Ovary (tissue), 3 donors: Measurements from ENCODE around the gene CARTPT.

Source experiments
- EP300 ChIP-seq: sonication (generic); formaldehyde crosslinking; IDR thresholded peaks from one replicate; pipeline ENCODE4 v1.6.1; 2017; ENCODE audit warnings: antibody characterized with exemption
- POLR2A ChIP-seq: fragments of 450-650 bp; IDR thresholded peaks from one replicate; pipeline ENCODE4 v1.6.1; 2017; ENCODE audit warnings: antibody characterized with exemption, mild to moderate bottlenecking, moderate library complexity
- TF ChIP-seq, protein P1 (sequence below), 3 donors: fragments of 450-650 bp in 2 of 3; fragments of 200-600 bp in 1 of 3; IDR thresholded peaks; one replicate each; pipeline versions ENCODE4 v1.5.1 to v1.8.0; 2016 to 2022; ENCODE audit warnings: antibody characterized with exemption in 3 of 3, mild to moderate bottlenecking in 1 of 3
- donor health status: DM: no; HTN: no; CAD: no.

GRCh38 chr5:71705421-71705820, 13.7 kb upstream of the CARTPT start:
- TF ChIP-seq, protein P1, sequence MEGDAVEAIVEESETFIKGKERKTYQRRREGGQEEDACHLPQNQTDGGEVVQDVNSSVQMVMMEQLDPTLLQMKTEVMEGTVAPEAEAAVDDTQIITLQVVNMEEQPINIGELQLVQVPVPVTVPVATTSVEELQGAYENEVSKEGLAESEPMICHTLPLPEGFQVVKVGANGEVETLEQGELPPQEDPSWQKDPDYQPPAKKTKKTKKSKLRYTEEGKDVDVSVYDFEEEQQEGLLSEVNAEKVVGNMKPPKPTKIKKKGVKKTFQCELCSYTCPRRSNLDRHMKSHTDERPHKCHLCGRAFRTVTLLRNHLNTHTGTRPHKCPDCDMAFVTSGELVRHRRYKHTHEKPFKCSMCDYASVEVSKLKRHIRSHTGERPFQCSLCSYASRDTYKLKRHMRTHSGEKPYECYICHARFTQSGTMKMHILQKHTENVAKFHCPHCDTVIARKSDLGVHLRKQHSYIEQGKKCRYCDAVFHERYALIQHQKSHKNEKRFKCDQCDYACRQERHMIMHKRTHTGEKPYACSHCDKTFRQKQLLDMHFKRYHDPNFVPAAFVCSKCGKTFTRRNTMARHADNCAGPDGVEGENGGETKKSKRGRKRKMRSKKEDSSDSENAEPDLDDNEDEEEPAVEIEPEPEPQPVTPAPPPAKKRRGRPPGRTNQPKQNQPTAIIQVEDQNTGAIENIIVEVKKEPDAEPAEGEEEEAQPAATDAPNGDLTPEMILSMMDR (IDR thresholded peaks at IDR 0.05) = no peak
- no peak for TF ChIP-seq POLR2A
- TF ChIP-seq EP300 = no peak
